ENCODE data around the gene HNRNPAB. TPM values are rescaled to one million over a fixed set of nuclear protein-coding genes. Genes with fewer than 3 reads are reported as not detected.

The HNRNPAB gene
- total RNA-seq, 1 experiment from 2014 or later: 547 TPM

DNA sequence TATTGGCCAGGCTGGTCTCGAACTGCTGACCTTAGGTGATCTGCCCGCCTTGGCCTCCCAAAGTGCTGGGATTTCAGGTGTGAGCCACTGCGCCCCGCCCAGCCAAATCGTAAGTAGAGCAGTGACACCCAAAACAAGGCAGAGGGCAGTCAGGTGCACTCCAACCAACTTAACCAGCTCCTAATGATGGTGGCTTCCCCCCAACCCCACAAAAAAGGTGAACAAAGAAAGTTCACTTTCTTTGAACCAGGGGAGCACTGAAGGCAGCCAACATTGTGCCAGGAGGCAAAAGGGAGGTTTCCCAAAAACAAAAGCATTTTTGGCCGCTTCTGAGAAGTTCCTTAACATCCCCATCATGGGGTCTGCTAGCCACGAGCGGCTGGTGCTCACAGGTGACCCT is 26.8 kb upstream of the HNRNPAB start:
- no peaks in the 10 kb centered on the region for H3K27me3 ChIP-seq (ENCODE audit: insufficient read depth, low read length)
- H2BK15ac ChIP-seq (ENCODE audit: low read depth, low read length): no peak overlapping the region
- DNase-seq: peak; percentile 61
- H2BK12ac ChIP-seq (ENCODE audit: insufficient read length, low read depth, low read length): no peak overlapping the region
- no peak overlapping the region for H4K5ac ChIP-seq (ENCODE audit: insufficient read length, low read depth, low read length)
- Mint-ChIP-seq H3K9me3 (peaks cover 5 to 9% of the 10 kb centered on the region in 2 experiments), H3K4me1 (peaks cover 32% of the 10 kb centered on the region in 2 experiments), H3K27me3 (ENCODE audit: low read depth) (no peaks in the 10 kb centered on the region), H3K4me3 (no peak overlapping the region), H3K27ac (peak overlapping the region; percentile 3 to 92 (median 86); a peak in 4 of 7 replicates), H3K36me3 (ENCODE audit: insufficient read depth in 1 of 3, low read depth in 3 of 3) (peaks cover 0 to 9% (median 9%) of the 10 kb centered on the region in 3 experiments; a peak in 5 of 7 replicates)
- H3K14ac ChIP-seq (ENCODE audit: insufficient read depth, low read length): no peak overlapping the region
- H3K23ac ChIP-seq (ENCODE audit: insufficient read length, low read depth, low read length): no peak overlapping the region
- no CpG with 5 or more reads among the region's 8 CpGs for WGBS (ENCODE audit: extremely low coverage, insufficient read length, low lambda C conversion rate)
- H4K91ac ChIP-seq (ENCODE audit: insufficient read length, low read depth, low read length): no peak overlapping the region
- no peak overlapping the region for H2BK20ac ChIP-seq (ENCODE audit: low read depth, low read length, poor library complexity, severe bottlenecking)
- peak; percentile 44; the same call in 2 of the 3 replicates for TF ChIP-seq CTCF (conservative IDR thresholded peaks at IDR 0.05)
- H3K27ac ChIP-seq (ENCODE audit: insufficient read length, low read depth, low read length): no peak overlapping the region
- no peak overlapping the region for H2AK5ac ChIP-seq (ENCODE audit: insufficient read length, low read length)
- H3K18ac ChIP-seq (ENCODE audit: insufficient read length, low read depth, low read length): peak overlapping the region; percentile 10
- no peak overlapping the region for H4K8ac ChIP-seq (replicated peaks; ENCODE audit: insufficient read length, low read depth, low read length)
- H3K9ac ChIP-seq (ENCODE audit: extremely low read depth, insufficient read length, low read length): no peak overlapping the region
- no peak overlapping the region for H2BK120ac ChIP-seq (ENCODE audit: low read depth, low read length, poor library complexity, severe bottlenecking)
- no peak overlapping the region for H3K4me2 ChIP-seq (ENCODE audit: insufficient read depth, insufficient read length, low read length)
- no peaks in the 10 kb centered on the region for H3K9me3 ChIP-seq (ENCODE audit: control insufficient read depth, low read depth, low read length)
- no peak overlapping the region for H2AFZ ChIP-seq (ENCODE audit: low read length)
- H3K79me1 ChIP-seq (ENCODE audit: insufficient read depth, low read depth, low read length, poor library complexity, severe bottlenecking): no peaks in the 10 kb centered on the region
- H3K56ac ChIP-seq (ENCODE audit: insufficient read length, low read depth, low read length): no peak overlapping the region
- no peaks in the 10 kb centered on the region for H3K79me2 ChIP-seq (ENCODE audit: insufficient read depth, low read length)
- no peak overlapping the region for H3T11ph ChIP-seq (ENCODE audit: low read length)
- no peaks in the 10 kb centered on the region for H3K23me2 ChIP-seq (ENCODE audit: insufficient read length, low read depth, low read length, poor library complexity, severe bottlenecking)
- peaks cover 3% of the 10 kb centered on the region for H4K20me1 ChIP-seq (ENCODE audit: control insufficient read depth, insufficient read depth, insufficient read length)
- H3K4ac ChIP-seq (ENCODE audit: low read depth, low read length): no peak overlapping the region
- no peak overlapping the region for H2BK5ac ChIP-seq (ENCODE audit: insufficient read length, low read length)
- H3K4me1 ChIP-seq (ENCODE audit: insufficient read depth, low read length): peaks cover 6% of the 10 kb centered on the region; the same call in 1 of the 2 replicates
